Loucy (cell line): Measurements from ENCODE around the gene STAT3.

Source experiments
- EZH2phosphoT487 ChIP-seq: fragments of 200-600 bp; IDR thresholded peaks from 2 replicates; pipeline ENCODE4 v1.6.1; 2018; ENCODE audit warnings: antibody characterized with exemption, mild to moderate bottlenecking, moderate library complexity, borderline replicate concordance
- TF ChIP-seq, protein P1 (sequence below): fragments of 200-600 bp; sonication (generic); conservative IDR thresholded peaks from 2 replicates; pipeline ENCODE4 v1.5.1; 2014; ENCODE audit warnings: mild to moderate bottlenecking, antibody characterized with exemption, low read length

DNA sequence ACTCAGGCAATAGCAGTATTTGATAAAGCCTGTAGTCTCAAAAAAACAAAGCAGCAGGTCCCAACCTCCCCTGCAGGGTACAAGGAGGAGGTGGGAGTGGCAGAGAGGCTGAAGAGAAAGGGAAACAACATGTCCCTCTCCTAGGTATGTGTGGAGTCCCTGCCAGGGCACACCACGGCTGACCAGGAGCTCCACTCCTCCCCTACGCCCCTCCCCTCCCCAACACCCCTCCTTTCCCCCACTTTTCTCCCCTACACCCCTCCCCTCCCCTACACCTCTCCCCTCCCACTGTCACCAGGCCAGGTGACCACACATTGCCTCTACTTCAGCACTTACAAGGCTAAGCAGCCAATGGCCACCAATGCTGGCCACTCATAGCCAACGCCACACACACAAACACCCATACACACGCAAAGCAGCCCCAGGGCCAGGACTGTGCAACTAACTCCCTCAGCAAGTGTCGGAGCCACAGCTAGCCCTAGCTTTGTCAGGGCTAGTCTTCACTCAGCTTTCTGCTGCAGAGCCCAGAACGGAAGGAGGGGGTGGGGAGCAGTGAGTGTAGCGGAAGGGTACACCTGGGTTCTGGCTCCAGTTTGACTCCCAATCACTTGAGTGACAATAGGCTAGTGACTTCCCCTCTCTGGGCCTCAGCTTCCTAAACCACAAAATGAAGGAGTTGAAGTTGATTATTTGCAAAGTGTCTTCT, 26.6 kb upstream of the STAT3 start:
- TF ChIP-seq, protein P1, sequence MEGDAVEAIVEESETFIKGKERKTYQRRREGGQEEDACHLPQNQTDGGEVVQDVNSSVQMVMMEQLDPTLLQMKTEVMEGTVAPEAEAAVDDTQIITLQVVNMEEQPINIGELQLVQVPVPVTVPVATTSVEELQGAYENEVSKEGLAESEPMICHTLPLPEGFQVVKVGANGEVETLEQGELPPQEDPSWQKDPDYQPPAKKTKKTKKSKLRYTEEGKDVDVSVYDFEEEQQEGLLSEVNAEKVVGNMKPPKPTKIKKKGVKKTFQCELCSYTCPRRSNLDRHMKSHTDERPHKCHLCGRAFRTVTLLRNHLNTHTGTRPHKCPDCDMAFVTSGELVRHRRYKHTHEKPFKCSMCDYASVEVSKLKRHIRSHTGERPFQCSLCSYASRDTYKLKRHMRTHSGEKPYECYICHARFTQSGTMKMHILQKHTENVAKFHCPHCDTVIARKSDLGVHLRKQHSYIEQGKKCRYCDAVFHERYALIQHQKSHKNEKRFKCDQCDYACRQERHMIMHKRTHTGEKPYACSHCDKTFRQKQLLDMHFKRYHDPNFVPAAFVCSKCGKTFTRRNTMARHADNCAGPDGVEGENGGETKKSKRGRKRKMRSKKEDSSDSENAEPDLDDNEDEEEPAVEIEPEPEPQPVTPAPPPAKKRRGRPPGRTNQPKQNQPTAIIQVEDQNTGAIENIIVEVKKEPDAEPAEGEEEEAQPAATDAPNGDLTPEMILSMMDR = no peak
- TF ChIP-seq EZH2phosphoT487 = no peak
